HG03558 (cell line): ENCODE results near the gene RASGEF1C.
"Not testable (repeated sequence)": the region's sequence is repeated elsewhere in the genome, so short reads cannot be mapped to it uniquely, and the experiment has no call there.

Experiments used
- ATAC-seq: cut with Tn5 transposase; IDR thresholded peaks from one replicate; pipeline ENCODE4 v1.9.1; 2021; ENCODE audit warnings: moderate number of reproducible peaks; ENCODE audit not compliant: unreplicated experiment; ENCODE audit errors: extremely low read depth

The RASGEF1C gene

GRCh38 chr5:180126716-180127681 lies 82.0 kb downstream of the RASGEF1C start:
- no peak for ATAC-seq

GRCh38 chr5:180126156-180126555 lies 82.9 kb downstream of the RASGEF1C start:
- ATAC-seq = not testable (repeated sequence)

- not testable (repeated sequence) for ATAC-seq
These were observed 84.3 kb downstream of the RASGEF1C start for GRCh38 chr5:180124662-180125061.

- ATAC-seq = no peak
These were observed 86.1 kb downstream of the RASGEF1C start for GRCh38 chr5:180122875-180123274.

GRCh38 chr5:180121826-180122413 lies 87.1 kb downstream of the RASGEF1C start:
- no peak for ATAC-seq

- no peak for ATAC-seq
These were observed 88.5 kb downstream of the RASGEF1C start for GRCh38 chr5:180120237-180121101.

GRCh38 chr5:180119903-180120236 lies 89.1 kb downstream of the RASGEF1C start:
- no peak for ATAC-seq

- ATAC-seq = no peak
These were observed 89.7 kb downstream of the RASGEF1C start for GRCh38 chr5:180119031-180119902.

- ATAC-seq = no peak
These were observed 90.6 kb downstream of the RASGEF1C start for GRCh38 chr5:180118391-180118791.

GRCh38 chr5:180117000-180117725 lies 91.8 kb downstream of the RASGEF1C start:
- ATAC-seq = no peak

- no peak for ATAC-seq
These were observed 92.7 kb downstream of the RASGEF1C start for GRCh38 chr5:180116077-180116999.

- ATAC-seq = no peak
These were observed 93.5 kb downstream of the RASGEF1C start for GRCh38 chr5:180115326-180116076.

- ATAC-seq = no peak
These were observed 94.6 kb downstream of the RASGEF1C start for GRCh38 chr5:180114304-180115003.

- ATAC-seq = no peak
These were observed 95.2 kb downstream of the RASGEF1C start for GRCh38 chr5:180113660-180114303.

GRCh38 chr5:180112181-180112861 lies 96.7 kb downstream of the RASGEF1C start:
- ATAC-seq = no peak
